ENCODE measurements around the gene PCYT1A. TPM values are rescaled to one million over a fixed set of nuclear protein-coding genes. Genes with fewer than 3 reads are reported as not detected.
"Not testable (repeated sequence)": the region's sequence is repeated elsewhere in the genome, so short reads cannot be mapped to it uniquely, and the experiment has no call there.

Gene PCYT1A
- total RNA-seq, 4 donors from 2014 or later: 55.7 to 62.7 (median 59.3) TPM

- H3K4me1 ChIP-seq: peaks cover 3 to 9% (median 5%) of the 10 kb centered on the region in 4 donors
- DNase-seq (ENCODE audit: extremely low spot score): no peak
- no peaks in the 10 kb centered on the region for H3K27me3 ChIP-seq
- no peaks in the 10 kb centered on the region for H3K9me3 ChIP-seq
- TF ChIP-seq EP300 (IDR thresholded peaks at IDR 0.05) (no peak), POLR2A (IDR thresholded peaks at IDR 0.05; ENCODE audit: low read depth) (no peak), POLR2AphosphoS5 (IDR thresholded peaks at IDR 0.05) (no peak), CTCF (IDR thresholded peaks at IDR 0.05) (no peak)
- H3K27ac ChIP-seq (replicated peaks in 1 of 4): no peak overlapping the region
- no peak overlapping the region for H3K4me3 ChIP-seq
- H3K36me3 ChIP-seq: no peaks in the 10 kb centered on the region
- intact Hi-C loops (cut with DNase I): no loop called here
- 72% methylated on average over 11 of the region's 11 CpGs for WGBS
Observed at GRCh38 chr3:196321162-196321561, 33.6 kb upstream of the PCYT1A start.

- 77% methylated on average over 3 of the region's 3 CpGs for WGBS
- peaks cover 3 to 9% (median 5%) of the 10 kb centered on the region in 4 donors for H3K4me1 ChIP-seq
- TF ChIP-seq POLR2AphosphoS5 (IDR thresholded peaks at IDR 0.05): no peak
- TF ChIP-seq EP300 (IDR thresholded peaks at IDR 0.05): no peak
- no peak for TF ChIP-seq POLR2A (IDR thresholded peaks at IDR 0.05; ENCODE audit: low read depth)
- TF ChIP-seq CTCF (IDR thresholded peaks at IDR 0.05): no peak
- no peak for DNase-seq (ENCODE audit: extremely low spot score)
- intact Hi-C loops (cut with DNase I): no loop called here
- no peak overlapping the region for H3K27ac ChIP-seq (replicated peaks in 1 of 4)
- no peaks in the 10 kb centered on the region for H3K27me3 ChIP-seq
- H3K36me3 ChIP-seq: peaks cover 0 to 4% (median 2%) of the 10 kb centered on the region in 4 donors
- H3K4me3 ChIP-seq: no peak overlapping the region
- no peaks in the 10 kb centered on the region for H3K9me3 ChIP-seq
Observed at GRCh38 chr3:196320137-196320536, 32.6 kb upstream of the PCYT1A start.

GRCh38 chr3:196317687-196318467, 30.4 kb upstream of the PCYT1A start, which contains the start of gene DYNLT2B:
TSS of gene DYNLT2B (minus strand) at chr3:196318240. CDS start at chr3:196318152, 88 bp downstream.
- intact Hi-C loops (cut with DNase I): no loop called here
- H3K36me3 ChIP-seq: peaks cover 0 to 7% (median 2%) of the 10 kb centered on the region in 4 donors
- 1% methylated on average over 51 of the region's 92 CpGs for WGBS
- peaks cover 3 to 9% (median 5%) of the 10 kb centered on the region in 4 donors for H3K4me1 ChIP-seq
- peak within 1 kb of the TSS; percentile 93 to 95 (median 94) for H3K27ac ChIP-seq (replicated peaks in 1 of 4)
- peak within 1 kb of the TSS; percentile 79 to 90 (median 84) for H3K4me3 ChIP-seq
- H3K9me3 ChIP-seq: no peaks in the 10 kb centered on the region
- peak; percentile 92 for DNase-seq (ENCODE audit: extremely low spot score)
- no peaks in the 10 kb centered on the region for H3K27me3 ChIP-seq
- TF ChIP-seq POLR2A (IDR thresholded peaks at IDR 0.05; ENCODE audit: low read depth) (peak; percentile 4), POLR2AphosphoS5 (IDR thresholded peaks at IDR 0.05) (peak; percentile 80 to 81), CTCF (IDR thresholded peaks at IDR 0.05) (peak in 1 of 3 experiments; percentile 10), EP300 (IDR thresholded peaks at IDR 0.05) (no peak)

GRCh38 chr3:196316799-196317686, 29.5 kb upstream of the PCYT1A start:
- Histone ChIP-seq H3K27ac (replicated peaks in 1 of 4) (peak overlapping the region; percentile 93 to 95 (median 94)), H3K4me3 (peak overlapping the region; percentile 79 to 90 (median 84))
- DNase-seq (ENCODE audit: extremely low spot score); H3K9me3 ChIP-seq; H3K36me3 ChIP-seq; H3K27me3 ChIP-seq; H3K4me1 ChIP-seq; intact Hi-C loops (cut with DNase I): not testable (repeated sequence)
- 70% methylated on average over 3 of the region's 17 CpGs for WGBS

GRCh38 chr3:196315821-196316220, 28.3 kb upstream of the PCYT1A start:
- H3K36me3 ChIP-seq: peaks cover 0 to 7% (median 2%) of the 10 kb centered on the region in 4 donors
- H3K4me1 ChIP-seq: peaks cover 3 to 9% (median 5%) of the 10 kb centered on the region in 4 donors
- no peak for DNase-seq (ENCODE audit: extremely low spot score)
- 94% methylated on average over 1 of the region's 1 CpG for WGBS
- H3K4me3 ChIP-seq: no peak overlapping the region
- no peak overlapping the region for H3K27ac ChIP-seq (replicated peaks in 1 of 4)
- no peak for TF ChIP-seq POLR2A (IDR thresholded peaks at IDR 0.05; ENCODE audit: low read depth)
- no peak for TF ChIP-seq CTCF (IDR thresholded peaks at IDR 0.05)
- TF ChIP-seq EP300 (IDR thresholded peaks at IDR 0.05): no peak
- no peak for TF ChIP-seq POLR2AphosphoS5 (IDR thresholded peaks at IDR 0.05)
- intact Hi-C loops (cut with DNase I): no loop called here
- H3K27me3 ChIP-seq: no peaks in the 10 kb centered on the region
- H3K9me3 ChIP-seq: no peaks in the 10 kb centered on the region
